ENCODE results near the gene TPM1.

The TPM1 gene

DNA sequence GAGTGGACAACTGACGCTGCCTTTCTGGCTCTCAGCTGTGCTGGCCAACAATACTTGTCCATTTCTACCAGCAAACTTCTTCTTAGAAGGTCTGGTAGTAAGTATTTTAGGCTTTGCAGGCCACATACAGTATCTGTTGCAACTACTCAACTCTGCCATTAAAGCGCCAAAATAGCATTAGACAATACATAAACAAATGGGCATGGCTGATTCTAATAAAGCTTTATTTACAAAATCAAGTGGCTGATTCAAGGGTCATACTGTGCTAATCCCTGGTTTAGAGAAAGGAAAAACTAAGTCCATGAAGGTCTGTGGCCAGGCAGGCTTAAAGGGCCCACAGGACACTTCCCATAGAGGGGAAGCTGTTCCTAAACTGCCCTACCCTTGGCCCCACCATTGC, 26.3 kb upstream of the TPM1 start:
- no peak for DNase-seq (ENCODE audit: low spot score)

- DNase-seq (ENCODE audit: low spot score) = no peak
Observed at GRCh38 chr15:63018639-63019038, 23.9 kb upstream of the TPM1 start.

- DNase-seq (ENCODE audit: low spot score) = no peak
Observed at GRCh38 chr15:63019511-63020109, 22.9 kb upstream of the TPM1 start.

- no peak for DNase-seq (ENCODE audit: low spot score)
Observed at GRCh38 chr15:63020128-63020527, 22.4 kb upstream of the TPM1 start.

DNA sequence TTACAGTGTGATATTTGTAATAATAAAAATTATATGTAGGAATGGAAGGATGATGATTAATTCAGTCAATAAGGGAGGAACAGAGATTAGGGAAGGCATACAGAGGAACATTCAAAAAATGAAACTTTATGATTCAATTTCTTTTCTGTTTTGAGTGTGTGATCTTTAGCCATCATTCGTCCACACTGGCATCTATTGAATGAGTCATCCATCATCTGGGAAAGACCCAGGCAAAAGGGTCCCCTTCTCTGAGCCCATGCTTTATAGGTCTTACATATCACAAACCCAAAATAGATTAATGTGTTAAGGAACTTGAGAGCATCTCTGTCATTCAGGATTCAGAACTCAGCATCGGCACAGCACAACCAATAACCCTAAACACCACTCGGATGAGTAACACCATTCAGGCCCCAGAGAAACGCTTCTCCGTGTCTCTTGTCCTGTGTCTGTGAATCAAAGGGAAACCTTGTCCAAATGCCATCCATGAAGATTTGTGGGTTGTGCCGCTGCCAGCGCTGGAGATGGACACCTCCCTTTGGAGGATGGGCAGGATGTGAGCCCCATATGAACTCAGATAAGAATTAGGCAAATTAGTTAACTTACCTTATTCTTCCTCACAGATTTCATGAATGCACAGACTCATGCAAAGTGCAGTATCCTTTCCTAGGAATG, 21.7 kb upstream of the TPM1 start:
- no peak for DNase-seq (ENCODE audit: low spot score)

- DNase-seq (ENCODE audit: low spot score) = no peak
Observed at GRCh38 chr15:63022181-63022580, 20.4 kb upstream of the TPM1 start.

DNA sequence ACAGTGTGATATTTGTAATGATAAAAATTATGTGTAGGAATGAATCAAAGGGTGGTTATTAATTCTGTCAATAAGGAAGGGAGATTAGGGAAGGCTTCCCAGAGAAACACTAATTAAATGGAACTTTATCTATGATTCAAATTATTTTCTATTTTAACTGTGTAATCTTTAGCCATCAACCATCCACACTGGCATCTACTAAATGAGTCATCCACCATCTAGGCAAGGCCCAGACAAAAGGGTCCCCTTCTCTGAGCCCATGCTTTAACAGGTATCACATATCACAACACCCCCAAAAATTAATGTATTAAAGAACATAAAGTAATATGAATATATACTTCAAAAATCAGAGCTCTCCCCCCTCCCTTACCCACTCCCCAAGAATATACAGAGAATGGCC, 19.9 kb upstream of the TPM1 start:
- DNase-seq (ENCODE audit: low spot score) = no peak

- no peak for DNase-seq (ENCODE audit: low spot score)
Observed at GRCh38 chr15:63023351-63023945, 19.1 kb upstream of the TPM1 start.

DNA sequence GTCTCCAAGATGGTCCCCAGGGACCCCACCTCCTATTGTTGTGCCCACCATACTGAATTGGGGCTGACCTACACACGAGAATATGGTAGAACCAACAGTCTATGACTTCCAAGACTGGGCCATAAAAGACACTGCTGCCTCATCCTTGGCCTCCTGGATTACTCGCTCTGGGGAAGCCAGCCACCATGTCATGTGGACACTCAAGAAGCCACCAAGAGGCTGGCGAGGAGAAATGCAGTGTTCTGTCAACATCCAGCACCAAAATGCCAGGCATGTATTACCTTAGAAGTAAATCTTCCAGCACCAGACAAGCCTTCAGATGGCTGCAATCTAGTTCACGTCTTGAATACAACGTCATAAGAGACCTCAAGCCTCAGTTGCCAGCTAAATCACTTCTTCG, 17.1 kb upstream of the TPM1 start:
- no peak for DNase-seq (ENCODE audit: low spot score)

- DNase-seq (ENCODE audit: low spot score) = no peak
Observed at GRCh38 chr15:63027646-63028045, 14.9 kb upstream of the TPM1 start.

- DNase-seq (ENCODE audit: low spot score) = no peak
Observed at GRCh38 chr15:63028442-63029110, 14.0 kb upstream of the TPM1 start.

DNA sequence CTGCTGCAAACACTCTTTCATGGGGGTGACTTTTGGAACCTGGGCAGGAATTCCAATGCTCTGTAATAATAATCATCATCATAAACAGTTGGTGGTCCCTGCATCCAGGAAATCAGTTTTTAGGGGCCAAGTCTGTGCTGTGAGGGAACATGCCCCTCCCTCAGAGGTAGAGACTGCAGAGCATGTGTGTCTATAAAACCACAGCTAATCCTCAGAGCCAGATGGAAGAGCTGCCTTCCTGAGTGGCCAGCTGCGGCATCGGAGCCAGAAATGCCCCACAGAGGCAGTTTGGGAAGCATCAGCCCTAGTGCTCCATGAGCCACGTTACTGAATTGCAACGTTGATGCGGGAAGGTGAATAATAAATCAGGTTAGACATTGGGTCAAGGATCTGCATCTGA, 12.9 kb upstream of the TPM1 start:
- no peak for DNase-seq (ENCODE audit: low spot score)

DNA sequence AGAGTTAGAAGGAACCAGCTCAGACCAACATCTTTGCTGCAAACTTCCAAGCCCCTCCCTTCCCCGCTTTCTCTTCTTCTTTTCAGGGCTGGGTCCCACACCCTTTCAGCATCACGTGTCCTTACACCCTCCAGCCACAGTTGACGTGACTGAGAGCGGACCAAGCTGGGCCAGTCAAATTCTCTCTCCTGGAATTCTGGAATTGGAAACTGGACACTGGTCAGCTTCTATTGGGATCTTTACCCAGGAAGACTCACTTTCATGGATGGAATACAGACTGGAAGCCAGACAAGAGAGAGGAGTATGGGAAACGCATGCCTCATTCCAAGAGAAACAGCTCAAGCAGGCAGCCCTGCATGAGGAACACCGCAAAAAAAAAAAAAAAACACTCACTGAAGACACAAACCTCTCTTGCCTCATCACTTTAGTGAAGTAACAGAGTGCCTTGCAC, 12.4 kb upstream of the TPM1 start:
- DNase-seq (ENCODE audit: low spot score) = no peak

- DNase-seq (ENCODE audit: low spot score) = no peak
Observed at GRCh38 chr15:63034578-63034977, 8.0 kb upstream of the TPM1 start.

- DNase-seq (ENCODE audit: low spot score) = no peak
Observed at GRCh38 chr15:63035253-63035652, 7.3 kb upstream of the TPM1 start.

DNA sequence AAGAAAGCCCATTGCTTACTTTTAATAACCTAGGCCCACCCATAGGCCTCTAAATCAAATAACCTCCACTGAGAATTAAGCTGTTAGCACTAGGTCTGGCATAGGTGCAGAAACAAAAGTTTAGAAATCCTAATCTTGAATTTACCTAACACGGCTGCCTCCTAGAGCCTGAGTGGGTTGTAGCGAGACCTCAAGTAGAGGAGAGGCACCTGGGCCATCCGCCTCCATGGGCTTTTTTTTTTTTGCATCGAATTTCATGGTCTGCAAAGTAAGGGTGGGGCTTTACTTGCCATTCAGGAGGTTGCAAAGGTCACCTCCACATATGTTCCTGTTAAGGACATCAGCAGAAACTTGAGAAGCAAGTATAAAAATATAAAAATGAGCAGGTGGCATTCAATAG, 6.6 kb upstream of the TPM1 start:
- DNase-seq (ENCODE audit: low spot score) = no peak

DNA sequence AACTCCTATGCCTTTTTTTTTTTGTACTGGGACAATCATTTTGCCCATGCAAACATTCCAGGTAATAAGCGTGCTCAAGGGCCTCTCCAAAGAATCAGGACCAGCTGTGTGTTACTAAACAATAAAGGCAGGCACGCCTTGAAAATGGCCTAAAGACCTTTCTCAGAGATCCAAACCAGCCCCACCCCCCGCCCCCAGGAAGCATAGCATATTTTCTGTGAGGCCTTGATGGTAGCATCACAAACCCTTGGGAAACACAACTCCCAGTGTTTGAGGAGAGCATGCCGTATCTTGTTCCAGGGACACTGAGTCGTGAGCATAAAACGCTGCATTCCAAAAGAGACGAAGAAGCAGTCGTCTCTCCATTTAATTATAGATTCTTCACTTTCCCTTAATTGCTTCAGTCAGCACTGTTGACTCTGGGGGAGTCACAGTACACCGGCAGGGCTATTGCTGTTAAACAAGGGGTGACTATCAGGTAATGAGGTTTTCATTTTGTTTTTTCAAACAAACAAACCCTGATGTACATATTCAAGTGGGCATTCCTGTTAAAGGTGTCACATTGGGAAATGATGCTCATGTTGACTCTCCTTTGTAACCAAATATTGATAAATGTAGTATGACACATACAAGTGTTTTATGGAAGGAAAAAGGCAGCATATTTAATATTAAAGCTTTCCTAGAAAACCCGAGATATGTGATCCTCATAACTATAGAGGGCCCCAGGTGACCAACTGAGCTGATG, 4.4 kb upstream of the TPM1 start:
- DNase-seq (ENCODE audit: low spot score) = no peak

GRCh38 chr15:63038926-63039673, 3.4 kb upstream of the TPM1 start:
- DNase-seq (ENCODE audit: low spot score) = no peak

DNA sequence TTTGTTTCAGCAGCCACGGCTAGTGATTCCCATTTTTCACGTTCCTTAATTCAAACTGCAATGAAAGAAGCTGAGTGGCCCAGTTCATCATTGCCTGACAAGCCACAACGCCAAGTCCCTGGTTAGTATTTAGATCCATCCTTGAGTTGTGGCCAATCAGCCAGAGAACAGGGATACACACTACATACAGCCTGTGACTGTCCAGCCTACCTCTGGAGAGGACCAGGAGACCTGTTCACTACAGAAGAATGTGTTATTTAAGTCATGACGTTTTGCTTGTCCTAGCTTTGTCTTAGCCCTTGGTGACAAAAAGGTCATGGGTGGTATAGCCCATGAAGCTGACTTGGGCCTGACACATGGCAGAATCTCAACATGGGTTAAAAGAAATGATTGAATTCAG, 2.7 kb upstream of the TPM1 start:
- DNase-seq (ENCODE audit: low spot score) = no peak

DNA sequence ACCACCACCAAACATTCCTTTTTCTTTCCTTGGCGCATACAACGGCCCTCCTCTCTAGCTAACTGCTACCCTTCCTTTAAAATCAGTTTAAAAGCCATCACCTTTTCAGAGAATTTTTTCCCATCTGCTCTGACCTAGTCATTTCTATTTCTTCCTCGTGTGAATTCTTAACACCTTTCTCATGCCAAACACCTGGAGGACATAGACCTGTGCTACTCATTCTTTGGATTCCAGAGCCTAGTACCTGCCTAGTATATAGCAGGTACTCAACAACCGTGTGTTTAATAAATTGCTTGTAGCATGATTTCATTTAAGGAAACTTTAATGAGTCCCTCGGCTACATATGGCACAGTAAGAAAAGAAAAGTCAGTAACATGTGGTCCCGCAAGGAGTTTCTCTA, 2.0 kb upstream of the TPM1 start:
- DNase-seq (ENCODE audit: low spot score) = no peak

DNA sequence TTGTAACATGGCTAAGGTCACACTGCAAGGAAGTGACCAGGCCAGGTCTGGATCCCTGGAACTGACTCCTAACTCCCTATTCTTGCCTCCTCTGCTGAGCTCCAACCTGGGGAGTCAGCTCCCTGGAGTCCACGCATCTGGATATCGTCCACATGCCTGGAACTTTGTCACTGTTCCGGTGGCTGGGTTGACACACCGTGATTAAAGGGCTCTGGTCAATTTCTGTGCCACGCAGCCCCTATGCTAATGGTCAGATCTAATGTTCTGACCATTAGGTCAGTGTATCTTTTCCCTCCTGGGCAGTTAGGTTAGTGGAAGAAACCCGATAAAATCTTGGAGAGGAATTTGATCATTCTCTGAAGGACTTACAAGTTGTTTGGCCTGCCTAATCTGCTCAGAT, 1.6 kb upstream of the TPM1 start:
- no peak for DNase-seq (ENCODE audit: low spot score)

Data from CD4-positive, alpha-beta T cell treated with Interleukin-2 at 100 ng/mL for 4 hours (primary cell).